LNCAP (cell line): Measurements from ENCODE around the gene TRMT2A.

ENCODE experiments used
- CTCF ChIP-seq: fragments of 450-650 bp; IDR thresholded peaks from 2 replicates; pipeline ENCODE4 v1.5.1; 2017; ENCODE audit warnings: mild to moderate bottlenecking

Gene TRMT2A

GRCh38 chr22:20110359-20110985 is 6.6 kb downstream of the TRMT2A start:
- TF ChIP-seq CTCF = no peak

- TF ChIP-seq CTCF = no peak
These were observed 7.3 kb downstream of the TRMT2A start for GRCh38 chr22:20109411-20110358.

GRCh38 chr22:20108757-20109230 is 8.2 kb downstream of the TRMT2A start:
- TF ChIP-seq CTCF = no peak

- no peak for TF ChIP-seq CTCF
These were observed 8.9 kb downstream of the TRMT2A start for GRCh38 chr22:20107951-20108756.

- TF ChIP-seq CTCF = no peak
These were observed 9.5 kb downstream of the TRMT2A start for GRCh38 chr22:20107471-20107901.

- no peak for TF ChIP-seq CTCF
These were observed 10.2 kb downstream of the TRMT2A start for GRCh38 chr22:20106849-20107237.

GRCh38 chr22:20106205-20106848 is 10.7 kb downstream of the TRMT2A start:
- no peak for TF ChIP-seq CTCF
